HCT116 (cell line): ENCODE data around the gene PDLIM7. TPM values are rescaled to one million over a fixed set of nuclear protein-coding genes. Genes with fewer than 3 reads are reported as not detected.

Source experiments
- ATAC-seq: fragments of 200-7000 bp; cut with Tn5 transposase; 2 replicates; pipeline ENCODE4 v1.9.1; 2020; ENCODE audit warnings: mild to moderate bottlenecking, moderate library complexity
- BruUV-seq: library from RNA; stranded (reverse); fragments of 400-500 nt; replicated peaks from 2 replicates; lab custom pipeline; 2021; lab: Mats Ljungman, UMichigan
- CTCF ChIA-PET: fragments of 300-600 bp; sonication (Branson Sonifier 250); formaldehyde crosslinking; loops from one replicate; lab custom pipeline; 2021; ENCODE audit warnings: antibody characterized with exemption; lab: Charles Lee
- POLR2A ChIA-PET: fragments of 300-600, 350-600 bp; sonication (Branson Sonifier 250); formaldehyde crosslinking; loops from one replicate; lab custom pipeline; 2021; ENCODE audit warnings: antibody characterized with exemption; lab: Charles Lee
- RAD21 ChIA-PET, 2 experiments: fragments of 300-600 bp; sonication (Branson Sonifier 250); formaldehyde crosslinking; loops; one replicate each; lab custom pipeline; 2023; ENCODE audit warnings: low total read pairs in 2 of 2; ENCODE audit not compliant: uncharacterized antibody in 2 of 2, unreplicated experiment in 2 of 2, low non-redundant PET in 1 of 2; lab: Charles Lee
- DNase-seq: peaks from one replicate; pipeline ENCODE4 v3.0.0-alpha.2; 2010; ENCODE audit warnings: low read depth, low spot score
- H2AFZ ChIP-seq: fragments of 200-600 bp; shearing (Covaris generic), sonication (generic); 2 replicates; pipeline ENCODE4 v1.6.1; 2017; ENCODE audit warnings: low read depth, mixed run types, mixed read lengths, antibody characterized with exemption, low read length; ENCODE audit not compliant: poor library complexity, severe bottlenecking
- H3K27ac ChIP-seq: 2 replicates; pipeline ENCODE4 v1.5.1; 2012; ENCODE audit warnings: low read depth, low read length
- H3K27me3 ChIP-seq: fragments of 200-600 bp; sonication (generic); 2 replicates; pipeline ENCODE4 v1.6.1; 2016; ENCODE audit warnings: mixed run types, low read length, mixed read lengths; ENCODE audit not compliant: insufficient read depth
- H3K36me3 ChIP-seq, 2 experiments: fragments of 200-500 bp in 1 of 2; fragments of 200-600 bp in 1 of 2; sonication (Bioruptor generic) in 1 of 2; sonication (generic) in 1 of 2; 2 replicates each; pipeline versions ENCODE4 v1.5.1 to v1.6.1; 2014 to 2016; ENCODE audit warnings: low read length in 2 of 2, inconsistent platforms in 1 of 2, mixed read lengths in 1 of 2, mixed run types in 1 of 2; ENCODE audit not compliant: insufficient read depth in 2 of 2, control insufficient read depth in 1 of 2
- H3K4me1 ChIP-seq, 2 experiments: fragments of 200-600 bp in 1 of 2; sonication (generic) in 1 of 2; 2 replicates each; pipeline versions ENCODE4 v1.5.1 to v1.6.1; 2012 to 2017; ENCODE audit warnings: low read length in 2 of 2, inconsistent platforms in 1 of 2, mild to moderate bottlenecking in 1 of 2, mixed read lengths in 1 of 2, mixed run types in 1 of 2, moderate library complexity in 1 of 2; ENCODE audit not compliant: insufficient read depth in 2 of 2, control insufficient read depth in 1 of 2
- H3K4me2 ChIP-seq: fragments of 200-600 bp; sonication (generic); 2 replicates; pipeline ENCODE4 v1.6.1; 2017; ENCODE audit warnings: mixed run types, low read length, mixed read lengths
- H3K4me3 ChIP-seq, 2 experiments: fragments of 200-600 bp in 1 of 2; sonication (generic) in 1 of 2; replicated peaks in 1 of 2; 2 replicates each; pipeline ENCODE4 v1.5.1; 2011 to 2016; ENCODE audit warnings: low read length in 2 of 2, control low read depth in 1 of 2, low read depth in 1 of 2, mild to moderate bottlenecking in 1 of 2, mixed read lengths in 1 of 2, mixed run types in 1 of 2
- H3K79me2 ChIP-seq: fragments of 200-600 bp; sonication (generic); 2 replicates; pipeline ENCODE4 v1.6.1; 2017; ENCODE audit warnings: mild to moderate bottlenecking, mixed run types, low read length, moderate library complexity, mixed read lengths; ENCODE audit not compliant: insufficient read depth
- H3K9ac ChIP-seq: fragments of 200-600 bp; sonication (generic); 2 replicates; pipeline ENCODE4 v1.6.1; 2016; ENCODE audit warnings: low read length, mixed read lengths
- H3K9me2 ChIP-seq: fragments of 200-600 bp; sonication (generic), shearing (Covaris generic); 2 replicates; pipeline ENCODE4 v1.6.1; 2017; ENCODE audit warnings: mixed run types, mild to moderate bottlenecking, moderate library complexity; ENCODE audit not compliant: insufficient read depth
- H3K9me3 ChIP-seq, 2 experiments: fragments of 200-500 bp in 1 of 2; fragments of 200-600 bp in 1 of 2; sonication (Bioruptor generic) in 1 of 2; sonication (generic) in 1 of 2; 2 replicates each; pipeline ENCODE4 v1.6.1; 2014 to 2017; ENCODE audit warnings: low read length in 2 of 2, mixed read lengths in 2 of 2, inconsistent platforms in 1 of 2, low read depth in 1 of 2, mild to moderate bottlenecking in 1 of 2, mixed run types in 1 of 2, moderate library complexity in 1 of 2; ENCODE audit not compliant: control insufficient read depth in 1 of 2, insufficient read depth in 1 of 2
- H4K20me1 ChIP-seq: fragments of 200-600 bp; sonication (generic), shearing (Covaris generic); 2 replicates; pipeline ENCODE4 v1.6.1; 2017; ENCODE audit warnings: mixed run types, mild to moderate bottlenecking, moderate library complexity; ENCODE audit not compliant: insufficient read depth
- CBX3 ChIP-seq: IDR thresholded peaks from 2 replicates; pipeline ENCODE4 v1.6.1; 2012; ENCODE audit warnings: low read depth
- CEBPB ChIP-seq: IDR thresholded peaks from 2 replicates; pipeline ENCODE4 v1.6.1; 2012; ENCODE audit warnings: low read depth
- CTCF ChIP-seq, 3 experiments: fragments of 200-600 bp in 1 of 3; sonication (generic) in 1 of 3; IDR thresholded peaks in 2 of 3; conservative IDR thresholded peaks in 1 of 3; 2 replicates each; pipeline ENCODE4 v1.5.1; 2012 to 2017; ENCODE audit warnings: low read depth in 2 of 3, low read length in 2 of 3, antibody characterized with exemption in 1 of 3, borderline replicate concordance in 1 of 3, control low read depth in 1 of 3, mild to moderate bottlenecking in 1 of 3, mixed read lengths in 1 of 3, mixed run types in 1 of 3, moderate library complexity in 1 of 3; ENCODE audit not compliant: insufficient read depth in 1 of 3
- EGR1 ChIP-seq: IDR thresholded peaks from 2 replicates; pipeline ENCODE4 v1.6.1; 2012; ENCODE audit warnings: low read depth
- ELF1 ChIP-seq: IDR thresholded peaks from 2 replicates; pipeline ENCODE4 v1.6.1; 2012; ENCODE audit warnings: low read depth, borderline replicate concordance
- EZH2 ChIP-seq: fragments of 200-600 bp; sonication (generic); IDR thresholded peaks from 2 replicates; pipeline ENCODE4 v1.6.1; 2017; ENCODE audit warnings: antibody characterized with exemption, mixed run types
- EZH2phosphoT487 ChIP-seq: fragments of 200-600 bp; IDR thresholded peaks from 2 replicates; pipeline ENCODE4 v1.6.1; 2018; ENCODE audit warnings: antibody characterized with exemption, borderline replicate concordance
- FOSL1 ChIP-seq: IDR thresholded peaks from 2 replicates; pipeline ENCODE4 v1.6.1; 2012; ENCODE audit warnings: low read depth
- MAX ChIP-seq: IDR thresholded peaks from 2 replicates; pipeline ENCODE4 v1.6.1; 2012
- POLR2A ChIP-seq: IDR thresholded peaks from 2 replicates; pipeline ENCODE4 v1.7.0; 2011; ENCODE audit warnings: borderline replicate concordance; ENCODE audit not compliant: insufficient read depth, insufficient read length; ENCODE audit errors: extremely low read depth
- RAD21 ChIP-seq: IDR thresholded peaks from 2 replicates; pipeline ENCODE4 v1.6.1; 2012; ENCODE audit warnings: low read depth, mild to moderate bottlenecking
- SIN3A ChIP-seq: IDR thresholded peaks from 2 replicates; pipeline ENCODE4 v1.6.1; 2012; ENCODE audit warnings: low read depth
- SRF ChIP-seq: IDR thresholded peaks from 2 replicates; pipeline ENCODE4 v1.6.1; 2012; ENCODE audit warnings: low read depth
- TCF7L2 ChIP-seq: IDR thresholded peaks from 2 replicates; pipeline ENCODE4 v1.7.0; 2011; ENCODE audit warnings: borderline replicate concordance, inconsistent platforms; ENCODE audit not compliant: insufficient read depth, insufficient read length; ENCODE audit errors: extremely low read depth
- YY1 ChIP-seq: IDR thresholded peaks from 2 replicates; pipeline ENCODE4 v1.6.1; 2011; ENCODE audit warnings: low read length, low read depth, moderate library complexity, mild to moderate bottlenecking; ENCODE audit not compliant: insufficient replicate concordance; ENCODE audit errors: extremely low read depth
- ZFX ChIP-seq: fragments of 450-650 bp; IDR thresholded peaks from 2 replicates; pipeline ENCODE4 v1.6.1; 2017
- intact Hi-C: fragments of 100-400 bp; cut with micrococcal nuclease; formaldehyde crosslinking; loops from 2 replicates; pipeline ENCODE4 v1.10.0; 2022
- total RNA-seq: library from RNA; stranded (reverse); gene quantifications from one replicate; pipeline ENCODE4 v1.2.1, GENCODE V29; 2021; ENCODE audit not compliant: unreplicated experiment
- TF ChIP-seq, protein P1 (sequence below): IDR thresholded peaks from 2 replicates; pipeline ENCODE4 v1.6.1; 2012; ENCODE audit warnings: low read depth
- TF ChIP-seq, protein P2 (sequence below): IDR thresholded peaks from 2 replicates; pipeline ENCODE4 v1.6.1; 2012

The PDLIM7 gene
- total RNA-seq, 1 experiment from 2014 or later = 153 TPM

DNA sequence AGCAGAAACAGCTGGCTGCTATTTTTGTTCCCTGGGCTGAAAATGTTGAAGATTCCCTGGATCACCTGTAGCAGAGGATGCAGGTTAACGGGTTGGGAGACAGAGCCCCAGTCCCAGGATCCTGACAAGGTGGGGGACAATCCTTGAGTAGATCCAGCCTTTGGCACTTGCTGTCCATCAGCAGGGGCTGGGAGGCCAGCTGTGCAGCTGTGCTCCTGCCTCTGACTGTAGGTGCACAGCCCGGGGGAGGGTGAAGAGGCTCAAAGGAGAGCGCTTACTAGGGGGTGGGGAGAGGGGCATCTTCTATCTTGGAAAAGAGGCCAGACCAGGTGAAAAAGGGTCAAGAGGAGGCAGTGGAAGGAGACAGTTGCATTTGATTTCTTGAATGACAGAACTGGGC, 22.9 kb upstream of the PDLIM7 start:
- H3K27ac ChIP-seq = no peak overlapping the region
- TF ChIP-seq SIN3A = no peak
- no peak for TF ChIP-seq YY1
- no peak for TF ChIP-seq SRF
- no peak for TF ChIP-seq MAX
- TF ChIP-seq, protein P1, sequence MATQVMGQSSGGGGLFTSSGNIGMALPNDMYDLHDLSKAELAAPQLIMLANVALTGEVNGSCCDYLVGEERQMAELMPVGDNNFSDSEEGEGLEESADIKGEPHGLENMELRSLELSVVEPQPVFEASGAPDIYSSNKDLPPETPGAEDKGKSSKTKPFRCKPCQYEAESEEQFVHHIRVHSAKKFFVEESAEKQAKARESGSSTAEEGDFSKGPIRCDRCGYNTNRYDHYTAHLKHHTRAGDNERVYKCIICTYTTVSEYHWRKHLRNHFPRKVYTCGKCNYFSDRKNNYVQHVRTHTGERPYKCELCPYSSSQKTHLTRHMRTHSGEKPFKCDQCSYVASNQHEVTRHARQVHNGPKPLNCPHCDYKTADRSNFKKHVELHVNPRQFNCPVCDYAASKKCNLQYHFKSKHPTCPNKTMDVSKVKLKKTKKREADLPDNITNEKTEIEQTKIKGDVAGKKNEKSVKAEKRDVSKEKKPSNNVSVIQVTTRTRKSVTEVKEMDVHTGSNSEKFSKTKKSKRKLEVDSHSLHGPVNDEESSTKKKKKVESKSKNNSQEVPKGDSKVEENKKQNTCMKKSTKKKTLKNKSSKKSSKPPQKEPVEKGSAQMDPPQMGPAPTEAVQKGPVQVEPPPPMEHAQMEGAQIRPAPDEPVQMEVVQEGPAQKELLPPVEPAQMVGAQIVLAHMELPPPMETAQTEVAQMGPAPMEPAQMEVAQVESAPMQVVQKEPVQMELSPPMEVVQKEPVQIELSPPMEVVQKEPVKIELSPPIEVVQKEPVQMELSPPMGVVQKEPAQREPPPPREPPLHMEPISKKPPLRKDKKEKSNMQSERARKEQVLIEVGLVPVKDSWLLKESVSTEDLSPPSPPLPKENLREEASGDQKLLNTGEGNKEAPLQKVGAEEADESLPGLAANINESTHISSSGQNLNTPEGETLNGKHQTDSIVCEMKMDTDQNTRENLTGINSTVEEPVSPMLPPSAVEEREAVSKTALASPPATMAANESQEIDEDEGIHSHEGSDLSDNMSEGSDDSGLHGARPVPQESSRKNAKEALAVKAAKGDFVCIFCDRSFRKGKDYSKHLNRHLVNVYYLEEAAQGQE = no peak
- TF ChIP-seq FOSL1 = no peak
- TF ChIP-seq ELF1 = no peak
- TF ChIP-seq CEBPB = no peak
- TF ChIP-seq, protein P2, sequence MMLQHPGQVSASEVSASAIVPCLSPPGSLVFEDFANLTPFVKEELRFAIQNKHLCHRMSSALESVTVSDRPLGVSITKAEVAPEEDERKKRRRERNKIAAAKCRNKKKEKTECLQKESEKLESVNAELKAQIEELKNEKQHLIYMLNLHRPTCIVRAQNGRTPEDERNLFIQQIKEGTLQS = no peak
- no peak for TF ChIP-seq EZH2phosphoT487
- no peak for TF ChIP-seq EZH2
- TF ChIP-seq ZFX = no peak
- no peak for TF ChIP-seq CBX3
- TF ChIP-seq POLR2A = no peak
- no peak for TF ChIP-seq RAD21
- no peak for TF ChIP-seq CTCF (IDR thresholded peaks at IDR 0.05 in 2 of 3, conservative IDR thresholded peaks at IDR 0.05 in 1 of 3; ENCODE audit: borderline replicate concordance in 1 of 3, insufficient read depth in 1 of 3, low read depth in 2 of 3, low read length in 2 of 3)
- TF ChIP-seq TCF7L2 = no peak
- TF ChIP-seq EGR1 = no peak
- no peaks in the 10 kb centered on the region for H4K20me1 ChIP-seq
- peaks cover 22% of the 10 kb centered on the region for H3K79me2 ChIP-seq
- no peak overlapping the region for H3K4me2 ChIP-seq
- no peaks in the 10 kb centered on the region for H3K9me3 ChIP-seq
- POLR2A ChIA-PET = no interaction called here
- DNase-seq = no peak
- peaks cover 10 to 37% of the 10 kb centered on the region in 2 experiments; a peak in 3 of 4 replicates for H3K36me3 ChIP-seq
- intact Hi-C loops = no loop called here
- no peaks in the 10 kb centered on the region for H3K9me2 ChIP-seq
- peaks cover 11 to 20% of the 10 kb centered on the region in 2 experiments; a peak in 3 of 4 replicates for H3K4me1 ChIP-seq
- RAD21 ChIA-PET = no interaction called here
- no TSS peak for BruUV-seq
- H3K9ac ChIP-seq = no peak overlapping the region
- H3K4me3 ChIP-seq = no peak overlapping the region
- CTCF ChIA-PET = no interaction called here
- ATAC-seq = no peak
- H3K27me3 ChIP-seq = no peaks in the 10 kb centered on the region
- H2AFZ ChIP-seq = no peak overlapping the region
